Kidney (tissue), 14 donors: ENCODE measurements around the gene LMAN2. TPM values are rescaled to one million over a fixed set of nuclear protein-coding genes. Genes with fewer than 3 reads are reported as not detected.

ENCODE experiments used
- DNase-seq, 5 donors: peaks; one replicate each; pipeline ENCODE4 v3.0.0-alpha.2; 2013 to 2020
- FAIRE-seq: peaks from 2 replicates; lab custom pipeline; 2012; peaks lifted over from hg19 to GRCh38; lab: Jason Lieb, UNC
- H3K27ac ChIP-seq, 2 donors: one replicate each; pipeline ENCODE4 v1.7.0; 2013; ENCODE audit warnings: low read depth in 2 of 2, low read length in 2 of 2, inconsistent platforms in 1 of 2
- H3K27me3 ChIP-seq: one replicate; pipeline ENCODE4 v1.7.1; 2013; ENCODE audit warnings: low read length, inconsistent platforms; ENCODE audit not compliant: control insufficient read depth, insufficient read depth
- H3K36me3 ChIP-seq, 3 donors: one replicate each; pipeline versions ENCODE4 v1.7.0 to v1.7.1; 2013; ENCODE audit warnings: low read length in 3 of 3, control low read depth in 1 of 3, inconsistent platforms in 1 of 3; ENCODE audit not compliant: insufficient read depth in 3 of 3, control insufficient read depth in 2 of 3
- H3K4me1 ChIP-seq, 3 donors: one replicate each; pipeline versions ENCODE4 v1.7.0 to v1.7.1; 2013; ENCODE audit warnings: low read length in 3 of 3, inconsistent platforms in 1 of 3, low read depth in 1 of 3; ENCODE audit not compliant: control insufficient read depth in 2 of 3, insufficient read depth in 2 of 3
- H3K4me3 ChIP-seq, 3 donors: one replicate each; pipeline versions ENCODE4 v1.7.0 to v1.8.1; 2013; ENCODE audit warnings: low read length in 3 of 3, control low read depth in 1 of 3, inconsistent platforms in 1 of 3
- H3K9ac ChIP-seq, 3 donors: one replicate each; pipeline versions ENCODE4 v1.7.0 to v1.7.1; 2013; ENCODE audit warnings: low read length in 3 of 3, control low read depth in 1 of 3, inconsistent platforms in 1 of 3
- H3K9me3 ChIP-seq, 3 donors: one replicate each; pipeline versions ENCODE4 v1.7.0 to v1.7.1; 2013; ENCODE audit warnings: low read length in 3 of 3, control low read depth in 1 of 3, inconsistent platforms in 1 of 3; ENCODE audit not compliant: control insufficient read depth in 2 of 3, insufficient read depth in 1 of 3
- intact Hi-C: fragments of 100-400 bp; cut with DNase I; formaldehyde crosslinking; loops from one replicate; pipeline ENCODE4 v1.11.1; 2022
- polyA plus RNA-seq: library from polyadenylated mRNA; stranded (reverse); fragments of 350-450 nt; fragmentation: Illumina TruSeq; extraction: RNeasy Lipid Tissue Mini Kit (QIAGEN cat#74804); gene quantifications from one replicate; pipeline ENCODE4 v1.2.3, GENCODE V29; 2014; ENCODE audit warnings: low read depth, low replicate concordance; ENCODE audit not compliant: insufficient read depth
- total RNA-seq: library from RNA; stranded (reverse); fragmentation: NEBNext Ultra II Directional; extraction: Animal tissue kit (Norgen Biotek cat#: 25700); gene quantifications from one replicate; pipeline ENCODE4 v1.2.1, GENCODE V29; 2021
- TF ChIP-seq, protein P1 (sequence below): IDR thresholded peaks from 3 replicates; pipeline ENCODE4 v1.5.1; 2012; ENCODE audit warnings: mild to moderate bottlenecking, moderate library complexity, borderline replicate concordance; ENCODE audit not compliant: insufficient read depth; ENCODE audit errors: extremely low read depth
- donor health status: control.
- donor health status: control.
- donor health status: control.
- donor health status: control.
- donor health status: control.
- donor health status: DM: yes; HTN: yes; CAD: no.
- donor health status: Normal renal cell carcinoma (clear cell type).

LMAN2 gene
- total and polyA plus RNA-seq, 2 donors from 2014 or later = 137 to 190 TPM

DNA sequence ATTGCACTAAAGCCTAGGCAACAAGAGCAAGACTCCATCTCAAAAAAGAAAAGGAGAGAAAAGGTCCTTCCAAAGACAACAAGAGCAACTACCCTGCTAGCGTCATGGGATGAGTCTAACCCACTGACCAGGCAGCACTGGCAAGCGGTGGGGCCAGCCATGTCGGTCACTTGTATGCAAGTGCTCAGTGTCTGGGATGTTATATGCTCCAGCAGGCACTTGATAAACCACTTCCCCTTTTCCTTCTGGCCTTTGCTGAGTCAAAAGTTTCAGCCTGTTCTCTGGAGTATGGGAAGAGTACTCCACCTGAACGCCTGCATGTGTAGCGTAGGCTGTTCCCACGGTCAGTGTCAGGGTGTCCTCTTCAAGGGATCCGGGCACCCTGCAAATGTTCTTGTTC, 30.6 kb downstream of the LMAN2 start:
- Histone ChIP-seq H3K27me3 (no peaks in the 10 kb centered on the region), H3K36me3 (no peaks in the 10 kb centered on the region), H3K4me1 (peaks cover 0 to 3% (median 2%) of the 10 kb centered on the region in 3 donors), H3K9ac (no peak overlapping the region), H3K27ac (no peak overlapping the region), H3K9me3 (no peaks in the 10 kb centered on the region), H3K4me3 (no peak overlapping the region)
- intact Hi-C loops = no loop called here
- TF ChIP-seq, protein P1, sequence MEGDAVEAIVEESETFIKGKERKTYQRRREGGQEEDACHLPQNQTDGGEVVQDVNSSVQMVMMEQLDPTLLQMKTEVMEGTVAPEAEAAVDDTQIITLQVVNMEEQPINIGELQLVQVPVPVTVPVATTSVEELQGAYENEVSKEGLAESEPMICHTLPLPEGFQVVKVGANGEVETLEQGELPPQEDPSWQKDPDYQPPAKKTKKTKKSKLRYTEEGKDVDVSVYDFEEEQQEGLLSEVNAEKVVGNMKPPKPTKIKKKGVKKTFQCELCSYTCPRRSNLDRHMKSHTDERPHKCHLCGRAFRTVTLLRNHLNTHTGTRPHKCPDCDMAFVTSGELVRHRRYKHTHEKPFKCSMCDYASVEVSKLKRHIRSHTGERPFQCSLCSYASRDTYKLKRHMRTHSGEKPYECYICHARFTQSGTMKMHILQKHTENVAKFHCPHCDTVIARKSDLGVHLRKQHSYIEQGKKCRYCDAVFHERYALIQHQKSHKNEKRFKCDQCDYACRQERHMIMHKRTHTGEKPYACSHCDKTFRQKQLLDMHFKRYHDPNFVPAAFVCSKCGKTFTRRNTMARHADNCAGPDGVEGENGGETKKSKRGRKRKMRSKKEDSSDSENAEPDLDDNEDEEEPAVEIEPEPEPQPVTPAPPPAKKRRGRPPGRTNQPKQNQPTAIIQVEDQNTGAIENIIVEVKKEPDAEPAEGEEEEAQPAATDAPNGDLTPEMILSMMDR = no peak
- FAIRE-seq (no peak), DNase-seq (peak in 1 of 5 donors; percentile 56)

DNA sequence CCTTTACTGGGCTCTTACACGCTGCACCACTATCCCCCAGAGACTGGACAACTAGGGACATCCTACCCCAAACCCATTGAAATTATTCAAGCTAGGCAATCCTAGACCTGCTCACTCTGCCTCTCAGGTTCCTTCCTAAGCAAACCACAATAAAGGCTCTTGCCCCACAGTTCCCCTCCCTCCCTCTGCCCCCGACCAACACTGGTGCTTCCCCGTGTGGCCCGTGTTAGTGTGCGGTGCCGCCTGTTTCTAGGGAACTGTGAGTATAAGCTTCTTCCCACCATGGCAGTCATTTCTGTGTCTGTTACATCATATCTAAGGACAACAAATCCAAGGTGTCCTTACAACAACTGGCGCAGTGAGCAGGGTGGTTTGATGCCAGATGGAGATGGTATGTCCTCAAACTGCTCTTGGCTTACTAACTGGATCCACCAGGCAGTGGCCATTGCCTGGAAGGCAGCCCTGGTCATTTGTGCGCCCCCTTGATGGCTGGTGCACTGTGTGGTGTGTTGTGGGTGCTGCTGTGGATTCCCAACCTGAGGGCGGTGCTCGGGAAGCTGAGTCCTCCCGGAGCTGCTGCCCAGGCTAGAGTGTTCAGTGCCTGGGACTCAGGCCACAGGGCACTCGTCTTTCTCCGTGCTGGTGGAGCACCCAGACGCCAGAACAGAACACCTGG, 31.4 kb downstream of the LMAN2 start:
- intact Hi-C loops = no loop called here
- Histone ChIP-seq H3K9ac (no peak overlapping the region), H3K27ac (no peak overlapping the region), H3K36me3 (no peaks in the 10 kb centered on the region), H3K4me3 (no peak overlapping the region), H3K4me1 (no peaks in the 10 kb centered on the region), H3K27me3 (no peaks in the 10 kb centered on the region), H3K9me3 (no peaks in the 10 kb centered on the region)
- no peak for FAIRE-seq
- peak in 1 of 5 donors; percentile 59 for DNase-seq
- TF ChIP-seq, protein P1 = no peak

DNA sequence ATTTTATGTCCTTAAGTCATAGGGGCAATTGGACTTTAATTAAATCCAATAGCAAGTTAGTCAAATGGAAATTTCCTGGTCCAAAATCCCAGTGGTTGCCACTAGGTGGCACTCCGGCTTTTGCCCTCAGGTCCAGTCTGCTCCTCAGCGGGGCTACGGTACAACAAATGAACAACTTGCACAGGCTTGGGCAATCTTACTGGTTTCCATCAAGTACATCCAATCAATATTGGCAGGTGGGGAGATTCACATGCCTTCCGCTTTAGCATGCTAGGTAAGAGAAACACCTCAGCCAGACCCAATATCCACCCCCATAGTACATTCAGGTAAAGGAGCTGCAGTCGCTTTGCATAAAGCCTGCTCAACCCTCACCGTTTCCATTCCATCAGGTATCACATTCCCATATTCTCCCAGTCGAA, 33.5 kb downstream of the LMAN2 start:
- Histone ChIP-seq H3K27me3 (no peaks in the 10 kb centered on the region), H3K4me1 (no peaks in the 10 kb centered on the region), H3K27ac (no peak overlapping the region), H3K9me3 (no peaks in the 10 kb centered on the region), H3K36me3 (no peaks in the 10 kb centered on the region), H3K9ac (no peak overlapping the region), H3K4me3 (no peak overlapping the region)
- FAIRE-seq (peak; percentile 68), DNase-seq (peak; percentile 77 to 85 (median 81))
- TF ChIP-seq, protein P1 = peak; percentile 86
- intact Hi-C loops = no loop called here
